Raji (cell line): ENCODE results near the gene SNRPD2.

Source experiments
- POLR2A ChIP-seq: IDR thresholded peaks from 2 replicates; pipeline ENCODE4 v1.6.1; 2011; ENCODE audit warnings: low read depth, low read length, control low read depth; ENCODE audit not compliant: insufficient read depth

SNRPD2 gene

DNA sequence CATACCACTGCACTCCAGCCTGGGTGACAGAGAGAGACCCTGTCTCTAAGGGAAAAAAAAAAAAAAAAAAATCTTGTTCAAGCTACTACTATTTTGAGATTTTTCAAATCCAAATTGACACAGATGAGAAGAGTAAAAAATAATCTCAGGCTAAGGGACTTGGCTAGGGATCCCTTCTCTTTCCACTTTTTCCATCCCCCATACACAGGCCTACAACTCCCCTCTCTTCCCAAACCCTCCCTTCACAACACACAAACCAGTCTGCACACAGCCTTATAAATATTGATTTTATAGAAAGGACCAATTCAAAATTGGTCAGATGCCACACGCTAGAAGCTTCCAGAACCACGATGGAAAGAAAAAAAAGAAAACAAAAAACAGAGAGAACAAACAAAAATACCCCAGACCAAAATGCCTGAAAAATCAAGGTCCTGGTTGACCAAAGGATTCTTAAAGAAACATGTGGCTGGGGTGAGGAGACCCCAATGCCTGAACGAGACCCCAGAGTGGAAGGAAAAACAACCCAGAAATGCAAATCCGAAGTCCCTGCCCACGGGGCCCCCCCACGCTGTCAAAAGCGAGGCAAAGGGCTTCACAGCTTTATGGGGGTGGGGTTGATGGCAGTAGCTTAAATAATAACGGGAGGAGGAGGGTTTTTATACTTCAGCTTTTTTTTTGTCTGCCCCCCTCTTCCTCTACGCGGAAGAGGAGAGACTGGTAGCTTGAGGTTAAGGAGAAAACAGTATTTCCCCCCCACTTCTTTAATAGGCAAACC lies 18.8 kb upstream of the SNRPD2 start:
- TF ChIP-seq POLR2A: no peak

DNA sequence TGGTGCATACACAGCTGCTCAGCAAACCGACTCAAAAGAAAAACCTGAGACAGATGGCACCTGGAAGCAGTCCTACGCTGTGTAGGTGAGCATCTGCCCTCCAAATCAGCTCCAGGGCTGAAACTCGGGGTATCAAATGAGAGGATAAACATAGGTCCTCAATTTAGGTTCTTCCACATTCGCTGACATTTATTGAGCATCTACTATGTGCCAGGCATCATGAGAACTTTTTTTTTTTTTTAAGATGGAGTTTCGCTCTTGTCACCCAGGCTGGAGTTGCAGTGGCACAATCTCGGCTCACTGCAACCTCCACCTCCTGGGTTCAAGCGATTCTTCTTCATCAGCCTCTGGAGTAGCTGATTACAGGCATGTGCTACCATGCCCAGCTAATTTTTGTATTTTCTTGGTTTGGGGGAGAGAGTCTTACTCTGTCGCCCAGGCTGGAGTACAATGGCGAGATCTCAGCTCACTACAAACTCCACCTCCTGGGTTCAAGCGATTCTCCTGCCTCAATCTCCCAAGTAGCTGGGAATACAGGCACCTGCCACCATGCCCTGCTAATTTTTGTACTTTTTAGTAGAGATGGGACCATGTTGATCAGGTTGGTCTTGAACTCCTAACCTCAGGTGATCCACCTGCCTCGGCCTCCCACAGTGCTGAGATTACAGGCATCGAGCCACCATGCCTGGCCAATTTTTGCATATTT lies 14.1 kb upstream of the SNRPD2 start:
- no peak for TF ChIP-seq POLR2A

- no peak for TF ChIP-seq POLR2A
Observed at GRCh38 chr19:45705115-45705514, 13.4 kb upstream of the SNRPD2 start.

DNA sequence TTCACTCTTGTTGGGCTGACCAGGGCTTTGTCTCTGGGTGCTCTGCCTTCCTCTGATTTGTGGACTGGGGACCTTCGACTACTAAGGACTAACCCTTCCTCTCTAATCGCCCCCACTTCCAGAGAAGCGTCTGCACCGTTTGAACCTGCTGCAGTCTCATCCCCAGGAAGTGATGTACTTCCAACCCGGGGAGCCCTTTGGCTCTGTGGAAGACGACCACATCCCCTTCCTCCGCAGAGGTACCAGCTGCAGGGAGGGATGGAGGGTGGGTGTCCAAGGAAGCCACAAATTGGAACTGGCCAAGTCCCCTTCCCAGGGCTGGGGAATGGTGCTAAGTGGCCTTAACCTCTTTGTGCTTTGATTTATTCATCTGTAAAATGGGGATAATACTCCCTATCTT lies 9.9 kb upstream of the SNRPD2 start:
- no peak for TF ChIP-seq POLR2A

GRCh38 chr19:45693106-45693788 lies 1.5 kb upstream of the SNRPD2 start:
- TF ChIP-seq POLR2A: no peak

DNA sequence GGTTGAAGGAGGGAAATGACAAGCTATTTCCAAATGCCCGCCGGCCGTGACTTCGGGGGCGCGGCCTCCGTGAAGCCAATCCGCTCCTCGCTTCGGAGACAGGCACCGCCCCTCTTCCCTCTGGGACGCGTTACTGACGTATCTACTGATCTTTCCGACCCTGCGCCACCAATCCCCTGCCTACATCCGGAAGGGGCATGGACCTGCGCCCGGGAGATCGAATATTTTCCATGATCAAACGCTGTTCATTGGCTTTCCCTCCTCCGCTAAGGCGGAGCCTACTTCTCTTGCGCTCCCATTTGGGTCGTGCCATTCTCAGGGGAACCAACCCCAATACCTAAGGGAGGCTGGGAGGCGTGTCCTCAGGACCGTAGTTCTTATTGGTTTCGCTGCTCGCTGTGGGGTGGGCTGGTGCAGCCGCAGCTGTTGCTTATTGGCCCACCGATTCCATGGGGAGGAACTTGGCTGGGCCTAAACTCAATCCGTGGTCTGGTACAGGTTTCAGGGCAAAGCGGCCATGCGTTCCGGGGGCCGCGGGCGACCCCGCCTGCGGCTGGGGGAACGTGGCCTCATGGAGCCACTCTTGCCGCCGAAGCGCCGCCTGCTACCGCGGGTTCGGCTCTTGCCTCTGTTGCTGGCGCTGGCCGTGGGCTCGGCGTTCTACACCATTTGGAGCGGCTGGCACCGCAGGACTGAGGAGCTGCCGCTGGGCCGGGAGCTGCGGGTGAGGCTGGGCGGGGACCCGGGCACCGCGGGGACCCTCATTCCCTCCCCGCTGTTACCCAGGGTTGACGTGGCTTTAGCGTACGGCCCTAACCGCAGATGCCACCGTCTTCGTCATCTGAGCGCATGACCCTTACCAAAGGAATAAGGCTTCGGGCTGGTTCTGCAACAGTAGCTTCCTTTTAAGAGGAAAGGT lies 693 bp upstream of the SNRPD2 start, which contains the start of gene QPCTL:
TSS of gene QPCTL (plus strand) at position 480 of the 919 bp plus-strand sequence. CDS start at position 518, 38 bp downstream.
- TF ChIP-seq POLR2A: peak; percentile 95

- no peak for TF ChIP-seq POLR2A
Observed at GRCh38 chr19:45687599-45687998, 4.2 kb downstream of the SNRPD2 start.

DNA sequence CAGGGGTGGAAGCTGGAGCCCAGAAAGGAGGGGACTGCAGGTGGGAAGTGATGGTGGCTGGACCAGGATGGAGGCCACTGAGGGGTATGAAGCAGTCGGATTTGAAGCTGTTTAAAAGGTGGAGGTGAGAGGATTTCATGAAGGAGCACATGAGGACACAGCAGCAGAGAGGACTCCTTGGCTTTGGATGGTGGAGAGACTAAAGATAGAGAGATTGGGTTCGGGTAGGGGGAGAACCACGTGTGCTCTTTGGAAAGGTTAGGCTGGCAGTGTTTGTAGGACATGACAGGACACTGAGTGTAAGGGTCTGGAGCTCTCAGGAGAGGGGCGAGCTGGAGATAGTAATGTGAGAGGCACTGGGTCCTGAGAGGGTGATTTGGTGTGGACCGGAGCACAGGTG lies 8.8 kb downstream of the SNRPD2 start:
- TF ChIP-seq POLR2A: 0 out of 2 replicates have a peak, but pooled peaks have one; percentile 23

- no peak for TF ChIP-seq POLR2A
Observed at GRCh38 chr19:45682117-45682516, 9.6 kb downstream of the SNRPD2 start.

- TF ChIP-seq POLR2A: peak; percentile 36; the same call in 1 of the 2 replicates
Observed at GRCh38 chr19:45681391-45682015, 10.2 kb downstream of the SNRPD2 start.

DNA sequence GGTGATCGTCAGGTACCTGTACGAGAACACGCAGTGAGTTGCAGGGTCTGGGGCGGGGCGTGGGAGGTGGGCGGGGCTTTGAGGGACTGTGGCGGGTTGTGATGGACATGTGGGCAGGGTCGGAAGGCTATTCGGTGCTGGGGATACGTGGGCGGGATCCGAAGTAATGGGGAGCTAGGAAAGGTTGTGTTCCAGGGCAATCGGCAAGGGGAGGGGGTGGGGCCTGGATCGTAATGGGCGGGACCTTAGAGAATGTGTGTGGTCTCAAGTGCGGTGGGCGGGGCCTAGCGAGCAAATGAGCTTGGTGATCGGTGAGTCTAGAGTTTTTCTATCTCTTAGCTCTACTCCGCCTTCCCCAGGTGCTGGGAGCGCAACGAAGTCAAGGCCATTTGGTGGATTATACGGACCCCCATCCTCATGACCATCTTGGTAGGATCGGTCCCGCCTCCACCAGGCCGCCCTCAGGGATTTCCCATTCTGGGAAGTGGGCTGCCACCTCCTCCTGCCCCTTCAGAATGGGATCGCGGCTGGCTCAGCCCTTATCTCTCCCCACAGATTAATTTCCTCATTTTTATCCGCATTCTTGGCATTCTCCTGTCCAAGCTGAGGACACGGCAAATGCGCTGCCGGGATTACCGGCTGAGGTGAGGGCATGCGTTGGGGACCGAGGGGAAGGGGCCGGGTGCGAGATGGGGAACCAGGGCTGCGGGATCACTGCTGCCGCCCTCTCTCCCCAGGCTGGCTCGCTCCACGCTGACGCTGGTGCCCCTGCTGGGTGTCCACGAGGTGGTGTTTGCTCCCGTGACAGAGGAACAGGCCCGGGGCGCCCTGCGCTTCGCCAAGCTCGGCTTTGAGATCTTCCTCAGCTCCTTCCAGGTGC lies 14.2 kb downstream of the SNRPD2 start:
- peak; percentile 19; the same call in 1 of the 2 replicates for TF ChIP-seq POLR2A

DNA sequence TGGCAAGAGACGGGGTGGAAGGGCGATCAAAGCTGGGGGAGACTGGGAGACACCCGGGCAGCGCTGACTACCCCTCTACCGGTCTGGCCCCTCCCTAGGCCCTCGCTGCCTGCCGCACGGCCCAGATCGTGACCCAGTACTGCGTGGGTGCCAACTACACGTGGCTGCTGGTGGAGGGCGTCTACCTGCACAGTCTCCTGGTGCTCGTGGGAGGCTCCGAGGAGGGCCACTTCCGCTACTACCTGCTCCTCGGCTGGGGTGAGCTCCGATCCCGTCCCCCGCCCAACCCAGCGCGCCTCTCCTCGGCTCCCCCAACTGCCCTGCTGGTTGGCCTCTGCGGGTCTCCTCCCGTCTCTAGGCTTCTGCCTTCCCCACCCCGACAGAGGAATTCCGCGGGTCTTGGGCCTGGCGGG lies 14.9 kb downstream of the SNRPD2 start:
- no peak for TF ChIP-seq POLR2A

DNA sequence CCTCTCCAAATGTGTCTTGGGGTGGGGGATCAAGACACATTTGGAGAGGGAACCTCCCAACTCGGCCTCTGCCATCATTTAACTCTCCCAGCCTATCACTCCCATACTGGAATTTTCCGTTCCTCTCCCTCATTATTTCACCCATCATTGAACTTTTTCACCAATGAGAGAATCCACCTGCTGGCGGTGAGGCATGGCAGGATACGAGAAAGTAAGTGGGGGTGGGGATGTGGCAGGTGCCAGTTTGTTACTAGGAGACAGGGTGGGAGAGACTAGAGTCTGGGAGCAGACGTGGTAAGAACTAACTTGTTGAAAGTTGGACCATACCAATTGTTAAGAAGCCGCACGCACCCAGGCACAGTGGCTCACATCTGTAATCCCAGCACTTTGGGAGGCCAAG lies 16.8 kb downstream of the SNRPD2 start:
- no peak for TF ChIP-seq POLR2A
